ENCODE data around the gene JAGN1. TPM values are rescaled to one million over a fixed set of nuclear protein-coding genes. Genes with fewer than 3 reads are reported as not detected.

JAGN1 gene
- total RNA-seq, 1 experiment from 2014 or later = 34.1 TPM

Other genes with a start within 250 kb of the JAGN1 start
- 30.7 and 31.4 TPM in 2 replicates for gene MTMR14, start 241.1 kb upstream of the JAGN1 start, total RNA-seq (2014; rRNA removed)
- gene CPNE9, start 186.8 kb upstream of the JAGN1 start, total RNA-seq (2014; rRNA removed) = 0.07 TPM in 1 of 2 replicates, not detected in the other
- gene BRPF1, start 158.9 kb upstream of the JAGN1 start, total RNA-seq (2014; rRNA removed) = 27.0 and 29.8 TPM in 2 replicates
- 38.7 and 47.3 TPM in 2 replicates for gene OGG1, start 140.7 kb upstream of the JAGN1 start, total RNA-seq (2014; rRNA removed)
- 36.6 and 53.2 TPM in 2 replicates for gene CAMK1, start 120.7 kb upstream of the JAGN1 start, total RNA-seq (2014; rRNA removed)
- gene TADA3, start 98.1 kb upstream of the JAGN1 start, total RNA-seq (2014; rRNA removed) = 85.4 and 85.9 TPM in 2 replicates
- 131 and 223 TPM in 2 replicates for gene ARPC4, start 97.5 kb upstream of the JAGN1 start, total RNA-seq (2014; rRNA removed)
- 8.4 and 11.6 TPM in 2 replicates for gene TTLL3, start 80.3 kb upstream of the JAGN1 start, total RNA-seq (2014; rRNA removed)
- 54.1 and 76.1 TPM in 2 replicates for gene RPUSD3, start 46.6 kb upstream of the JAGN1 start, total RNA-seq (2014; rRNA removed)
- gene CIDEC, start 10.4 kb upstream of the JAGN1 start, total RNA-seq (2014; rRNA removed) = not detected in 2 replicates
- gene IL17RE, start 12.2 kb downstream of the JAGN1 start, total RNA-seq (2014; rRNA removed) = 4.0 and 4.7 TPM in 2 replicates
- gene IL17RC, start 26.5 kb downstream of the JAGN1 start, total RNA-seq (2014; rRNA removed) = 116 and 138 TPM in 2 replicates
- 22.0 and 28.3 TPM in 2 replicates for gene CRELD1, start 43.2 kb downstream of the JAGN1 start, total RNA-seq (2014; rRNA removed)
- gene PRRT3, start 61.8 kb downstream of the JAGN1 start, total RNA-seq (2014; rRNA removed) = 4.4 and 5.0 TPM in 2 replicates
- 55.8 and 77.1 TPM in 2 replicates for gene EMC3, start 96.2 kb downstream of the JAGN1 start, total RNA-seq (2014; rRNA removed)
- 58.7 and 67.9 TPM in 2 replicates for gene FANCD2, start 135.8 kb downstream of the JAGN1 start, total RNA-seq (2014; rRNA removed)
- not detected in 2 replicates for gene FANCD2OS, start 217.6 kb downstream of the JAGN1 start, total RNA-seq (2014; rRNA removed)
- 110 and 140 TPM in 2 replicates for gene BRK1, start 225.1 kb downstream of the JAGN1 start, total RNA-seq (2014; rRNA removed)

All from PC-3 (cell line).